Spleen (tissue), 11 donors: Measurements from ENCODE around the gene MEX3B. TPM values are rescaled to one million over a fixed set of nuclear protein-coding genes. Genes with fewer than 3 reads are reported as not detected.

Experiments
- DNase-seq: peaks from one replicate; pipeline ENCODE4 v3.0.0-alpha.2; 2020
- H3K27ac ChIP-seq, 8 donors: fragments of 200-600 bp; sonication (generic) in 7 of 8; 1 replicate in 4 of 8; 2 replicates in 4 of 8; pipeline versions ENCODE4 v1.5.0 to v1.8.0; 2016 to 2021; ENCODE audit warnings: inconsistent platforms in 4 of 8, mild to moderate bottlenecking in 4 of 8, moderate library complexity in 1 of 8
- H3K27me3 ChIP-seq, 7 donors: fragments of 200-600 bp; sonication (generic) in 6 of 7; replicated peaks in 1 of 7; 1 replicate in 4 of 7; 2 replicates in 3 of 7; pipeline versions ENCODE4 v1.5.0 to v1.8.0; 2016 to 2021; ENCODE audit warnings: inconsistent platforms in 3 of 7, mild to moderate bottlenecking in 1 of 7
- H3K36me3 ChIP-seq, 6 donors: fragments of 200-600 bp; sonication (generic) in 5 of 6; 1 replicate in 4 of 6; 2 replicates in 2 of 6; pipeline versions ENCODE4 v1.5.0 to v1.8.0; 2016 to 2021; ENCODE audit warnings: inconsistent platforms in 2 of 6
- H3K4me1 ChIP-seq, 6 donors: fragments of 200-600 bp; sonication (generic) in 5 of 6; 1 replicate in 3 of 6; 2 replicates in 3 of 6; pipeline versions ENCODE4 v1.5.0 to v1.8.0; 2016 to 2021; ENCODE audit warnings: inconsistent platforms in 3 of 6
- H3K4me3 ChIP-seq, 8 donors: fragments of 200-600 bp; sonication (generic) in 7 of 8; 1 replicate in 4 of 8; 2 replicates in 4 of 8; pipeline versions ENCODE4 v1.5.0 to v1.8.0; 2016 to 2021; ENCODE audit warnings: inconsistent platforms in 4 of 8, mild to moderate bottlenecking in 4 of 8, moderate library complexity in 2 of 8
- H3K9me3 ChIP-seq, 8 donors: fragments of 200-600 bp; sonication (generic) in 7 of 8; 1 replicate in 4 of 8; 2 replicates in 4 of 8; pipeline versions ENCODE4 v1.5.0 to v1.8.0; 2016 to 2021; ENCODE audit warnings: inconsistent platforms in 4 of 8
- POLR2A ChIP-seq, 3 donors: fragments of 450-650 bp; IDR thresholded peaks; one replicate each; pipeline ENCODE4 v1.5.1; 2017; ENCODE audit warnings: antibody characterized with exemption in 3 of 3, mild to moderate bottlenecking in 1 of 3
- POLR2AphosphoS5 ChIP-seq, 3 donors: sonication (generic); formaldehyde crosslinking; IDR thresholded peaks; one replicate each; pipeline ENCODE4 v1.5.1; 2017; ENCODE audit warnings: antibody characterized with exemption in 3 of 3
- WGBS, 5 donors: extraction: QIAGEN DNeasy Blood & Tissue Kit in 3 of 5; methylation state at CpG; one replicate each; pipeline versions ENCODE4 v1.1.5 to v1.1.7; 2013 to 2018; 5-methylcytosine and 5-hydroxymethylcytosine counted together
- intact Hi-C: fragments of 100-400 bp; cut with DNase I; formaldehyde crosslinking; loops from one replicate; pipeline ENCODE4 v1.15.0; 2023; ENCODE audit warnings: low total_unique reads
- polyA plus RNA-seq, 3 donors: library from polyadenylated mRNA; stranded (reverse); fragments of 200-250 nt; gene quantifications; one replicate each; pipeline ENCODE4 v1.2.1, GENCODE V29; 2013
- total RNA-seq, 7 donors: library from RNA; depleted of rRNA in 3 of 7; stranded (reverse); fragments of >200 nt in 3 of 7; fragmentation: NEBNext Ultra II Directional in 4 of 7; extraction: Animal tissue kit (Norgen Biotek cat#: 25700) in 4 of 7; gene quantifications; one replicate each; pipeline versions ENCODE4 v1.1.0 to v1.2.1, GENCODE V29; 2016 to 2021
- TF ChIP-seq, protein P1 (sequence below), 11 experiments: fragments of 200-600 bp in 7 of 11; fragments of 450-650 bp in 4 of 11; sonication (generic) in 4 of 11; IDR thresholded peaks in 8 of 11; conservative IDR thresholded peaks in 3 of 11; 1 replicate in 7 of 11; 2 replicates in 4 of 11; pipeline versions ENCODE4 v1.4.0 to v1.8.0; 2016 to 2021; ENCODE audit warnings: antibody characterized with exemption in 11 of 11, inconsistent platforms in 4 of 11, mild to moderate bottlenecking in 1 of 11
- donor health status: healthy with polysubstance abuse.
- donor health status: DM: no; HTN: no; CAD: no; lungs with moderate emphysema.
- donor health status: DM: no; HTN: no; CAD: no.
- donor health status: Bipolar disorder and iron deficiency.
- donor health status: healthy.
- donor health status: DM: no; HTN: no; CAD: no.
- donor health status: DM: yes; HTN: yes; CAD: no.

Gene MEX3B
- total and polyA plus RNA-seq, 10 donors: 0.95 to 2.1 (median 1.3) TPM

DNA sequence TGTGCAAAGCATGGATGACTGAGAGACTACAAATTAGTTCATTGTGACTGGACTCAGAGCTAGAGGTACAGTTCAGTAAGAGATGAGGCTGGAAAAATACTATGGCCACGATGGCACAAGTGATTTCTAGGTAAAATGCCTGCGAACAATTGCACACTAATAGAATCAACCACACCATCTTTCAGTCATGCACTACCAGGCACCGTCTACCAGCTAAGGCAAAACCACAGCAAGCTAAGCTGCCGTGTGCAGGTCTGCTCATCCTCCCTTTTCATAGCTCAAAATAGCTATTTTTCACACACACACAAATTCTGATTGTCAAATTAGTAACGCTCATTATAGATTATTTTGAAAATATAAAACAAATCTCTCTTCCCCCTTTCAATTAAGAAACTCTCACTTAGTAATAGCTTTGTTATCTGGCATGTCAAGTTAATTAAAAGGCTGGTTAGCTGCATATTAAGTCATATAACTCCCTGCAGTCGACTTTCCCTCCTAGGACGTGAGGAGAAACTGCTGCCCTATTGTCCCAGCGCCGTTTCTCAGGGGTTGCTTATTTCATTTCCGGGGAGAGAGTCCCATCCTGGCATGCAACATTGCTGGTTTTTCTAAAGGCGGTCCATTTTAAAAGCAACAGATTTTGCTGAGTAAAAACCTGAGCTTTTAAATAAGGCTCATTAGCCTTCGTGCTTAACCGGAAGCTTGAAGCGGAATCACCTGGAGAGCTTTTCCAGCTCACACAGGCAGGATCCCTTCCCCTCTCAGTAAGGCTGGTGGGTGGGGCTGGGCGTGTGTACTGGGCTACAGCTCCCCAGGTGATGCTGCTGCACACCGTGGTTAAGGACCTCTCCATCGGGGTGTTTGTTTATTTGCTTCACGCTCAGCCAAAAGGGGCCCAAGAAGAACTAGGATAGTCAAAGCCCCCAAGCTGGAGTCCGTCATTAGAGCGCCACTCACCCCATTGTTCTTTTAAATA lies 16.9 kb upstream of the MEX3B start:
- 22 to 32% (median 28%) methylated on average over 20 of the region's 20 CpGs for WGBS, 5 donors
- no peak for TF ChIP-seq POLR2AphosphoS5 (IDR thresholded peaks at IDR 0.05)
- TF ChIP-seq POLR2A (IDR thresholded peaks at IDR 0.05): no peak
- TF ChIP-seq, protein P1, sequence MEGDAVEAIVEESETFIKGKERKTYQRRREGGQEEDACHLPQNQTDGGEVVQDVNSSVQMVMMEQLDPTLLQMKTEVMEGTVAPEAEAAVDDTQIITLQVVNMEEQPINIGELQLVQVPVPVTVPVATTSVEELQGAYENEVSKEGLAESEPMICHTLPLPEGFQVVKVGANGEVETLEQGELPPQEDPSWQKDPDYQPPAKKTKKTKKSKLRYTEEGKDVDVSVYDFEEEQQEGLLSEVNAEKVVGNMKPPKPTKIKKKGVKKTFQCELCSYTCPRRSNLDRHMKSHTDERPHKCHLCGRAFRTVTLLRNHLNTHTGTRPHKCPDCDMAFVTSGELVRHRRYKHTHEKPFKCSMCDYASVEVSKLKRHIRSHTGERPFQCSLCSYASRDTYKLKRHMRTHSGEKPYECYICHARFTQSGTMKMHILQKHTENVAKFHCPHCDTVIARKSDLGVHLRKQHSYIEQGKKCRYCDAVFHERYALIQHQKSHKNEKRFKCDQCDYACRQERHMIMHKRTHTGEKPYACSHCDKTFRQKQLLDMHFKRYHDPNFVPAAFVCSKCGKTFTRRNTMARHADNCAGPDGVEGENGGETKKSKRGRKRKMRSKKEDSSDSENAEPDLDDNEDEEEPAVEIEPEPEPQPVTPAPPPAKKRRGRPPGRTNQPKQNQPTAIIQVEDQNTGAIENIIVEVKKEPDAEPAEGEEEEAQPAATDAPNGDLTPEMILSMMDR (IDR thresholded peaks at IDR 0.05 in 8 of 11, conservative IDR thresholded peaks at IDR 0.05 in 3 of 11): no peak
- intact Hi-C loops: no loop called here
- Histone ChIP-seq H3K36me3 (no peaks in the 10 kb centered on the region), H3K27me3 (peaks cover 0 to 83% (median 38%) of the 10 kb centered on the region in 7 donors), H3K4me1 (peaks cover 0 to 6% (median 0%) of the 10 kb centered on the region in 6 donors), H3K9me3 (no peaks in the 10 kb centered on the region), H3K27ac (no peak overlapping the region), H3K4me3 (no peak overlapping the region)
- DNase-seq: no peak

DNA sequence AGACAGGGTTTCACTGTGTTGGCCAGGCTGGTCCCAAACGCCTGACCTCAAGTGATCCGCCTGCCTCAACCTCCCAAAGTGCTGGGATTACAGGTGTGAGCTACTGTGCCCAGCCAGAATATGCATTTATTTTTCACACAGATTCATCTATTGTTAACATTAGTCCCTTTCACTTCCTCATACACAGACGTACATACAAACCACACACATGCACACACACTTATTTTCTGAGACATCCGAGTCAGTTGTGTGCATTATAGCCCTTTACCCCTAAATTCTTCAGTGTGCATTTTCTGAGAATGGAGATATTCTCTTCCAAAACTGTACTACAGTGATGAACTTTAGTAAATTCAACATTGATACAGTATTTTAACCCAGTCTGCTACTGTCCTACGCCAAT lies 15.0 kb upstream of the MEX3B start:
- Histone ChIP-seq H3K27me3 (peaks cover 0 to 93% (median 44%) of the 10 kb centered on the region in 7 donors), H3K4me1 (peaks cover 0 to 6% (median 0%) of the 10 kb centered on the region in 6 donors), H3K9me3 (no peaks in the 10 kb centered on the region), H3K27ac (no peak overlapping the region), H3K36me3 (no peaks in the 10 kb centered on the region), H3K4me3 (no peak overlapping the region)
- TF ChIP-seq POLR2A (IDR thresholded peaks at IDR 0.05) (no peak), POLR2AphosphoS5 (IDR thresholded peaks at IDR 0.05) (no peak)
- TF ChIP-seq, protein P1 (IDR thresholded peaks at IDR 0.05 in 8 of 11, conservative IDR thresholded peaks at IDR 0.05 in 3 of 11): no peak
- intact Hi-C loops: no loop called here
- 66 to 73% (median 68%) methylated on average over 5 of the region's 5 CpGs for WGBS, 5 donors
- DNase-seq: no peak

DNA sequence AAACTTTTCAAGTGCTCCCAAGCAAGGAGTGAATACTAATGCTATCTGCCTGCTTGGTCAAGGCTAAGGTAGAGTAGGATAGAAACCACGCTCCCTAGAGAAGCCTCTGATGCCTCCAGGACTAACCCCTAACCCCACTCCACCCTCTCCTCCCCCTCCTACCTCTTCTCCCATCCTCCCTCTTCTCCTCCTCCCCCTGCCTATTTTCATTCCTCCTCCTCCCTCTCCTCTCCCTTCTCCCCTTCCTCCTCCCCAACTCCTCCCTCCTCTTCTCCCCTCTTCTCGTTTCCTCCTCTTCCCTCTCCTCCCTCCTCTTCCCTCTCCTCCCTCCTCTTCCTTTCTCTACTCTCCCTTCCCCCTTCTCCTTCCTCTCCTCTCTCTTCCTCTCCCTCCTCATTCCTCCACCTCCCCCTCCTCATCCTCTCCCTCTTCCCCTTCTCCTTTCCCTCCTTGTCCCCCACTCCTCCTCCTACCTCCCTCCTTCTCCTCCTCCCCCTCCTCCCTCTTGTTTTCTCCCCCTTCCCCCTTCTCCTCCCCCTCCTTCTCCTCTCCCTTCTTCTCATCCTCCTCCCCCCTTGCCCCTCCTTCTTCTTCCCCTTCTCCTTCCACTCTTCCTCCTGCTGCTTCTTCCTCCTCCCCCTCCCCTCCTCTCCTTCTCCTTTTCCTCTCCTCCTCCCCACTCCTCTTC lies 12.8 kb upstream of the MEX3B start:
- intact Hi-C loops: no loop called here
- no peak for DNase-seq
- Histone ChIP-seq H3K4me1 (peaks cover 0 to 6% (median 0%) of the 10 kb centered on the region in 6 donors), H3K9me3 (no peaks in the 10 kb centered on the region), H3K27ac (no peak overlapping the region), H3K4me3 (no peak overlapping the region), H3K36me3 (no peaks in the 10 kb centered on the region), H3K27me3 (peaks cover 0 to 83% (median 33%) of the 10 kb centered on the region in 7 donors)
- 15 to 28% (median 21%) methylated on average over 2 of the region's 2 CpGs for WGBS, 5 donors
- TF ChIP-seq POLR2AphosphoS5 (IDR thresholded peaks at IDR 0.05) (no peak), POLR2A (IDR thresholded peaks at IDR 0.05) (no peak)
- TF ChIP-seq, protein P1 (IDR thresholded peaks at IDR 0.05 in 8 of 11, conservative IDR thresholded peaks at IDR 0.05 in 3 of 11): no peak

DNA sequence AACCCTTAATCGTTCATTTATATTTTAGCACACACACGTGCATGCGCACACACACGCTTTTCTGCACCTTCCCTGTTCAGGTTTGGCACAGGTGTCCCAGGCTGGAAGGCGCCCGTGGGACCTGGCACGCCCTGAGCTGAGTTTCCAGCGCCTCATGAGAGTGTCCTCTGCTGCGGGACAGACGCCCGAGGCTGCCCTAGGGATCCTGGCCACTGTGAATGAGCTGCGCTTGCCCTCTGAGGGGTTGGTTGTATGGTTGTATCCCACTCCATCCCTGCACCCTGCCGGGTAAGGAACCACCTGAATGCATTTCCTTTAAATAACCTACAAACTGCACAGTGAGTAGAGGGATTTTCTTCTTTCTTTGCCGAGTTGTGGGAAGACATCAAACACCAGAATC lies 12.2 kb upstream of the MEX3B start:
- TF ChIP-seq POLR2A (IDR thresholded peaks at IDR 0.05): no peak
- TF ChIP-seq, protein P1 (IDR thresholded peaks at IDR 0.05 in 8 of 11, conservative IDR thresholded peaks at IDR 0.05 in 3 of 11): no peak
- TF ChIP-seq POLR2AphosphoS5 (IDR thresholded peaks at IDR 0.05): no peak
- H3K4me1 ChIP-seq: peaks cover 0 to 6% (median 0%) of the 10 kb centered on the region in 6 donors
- 11 to 32% (median 12%) methylated on average over 12 to 14 of the region's 14 CpGs for WGBS, 5 donors
- intact Hi-C loops: no loop called here
- no peaks in the 10 kb centered on the region for H3K9me3 ChIP-seq
- H3K27me3 ChIP-seq: peaks cover 0 to 83% (median 27%) of the 10 kb centered on the region in 7 donors
- no peak for DNase-seq
- no peak overlapping the region for H3K4me3 ChIP-seq
- no peak overlapping the region for H3K27ac ChIP-seq
- no peaks in the 10 kb centered on the region for H3K36me3 ChIP-seq
